HG02840 (cell line): ENCODE measurements around the gene PTN.
"Not testable (repeated sequence)": the region's sequence is repeated elsewhere in the genome, so short reads cannot be mapped to it uniquely, and the experiment has no call there.

Experiments
- ATAC-seq: cut with Tn5 transposase; IDR thresholded peaks from one replicate; pipeline ENCODE4 v1.9.1; 2021; ENCODE audit warnings: mild to moderate bottlenecking, moderate library complexity, moderate number of reproducible peaks; ENCODE audit not compliant: unreplicated experiment, low FRiP score

Gene PTN

DNA sequence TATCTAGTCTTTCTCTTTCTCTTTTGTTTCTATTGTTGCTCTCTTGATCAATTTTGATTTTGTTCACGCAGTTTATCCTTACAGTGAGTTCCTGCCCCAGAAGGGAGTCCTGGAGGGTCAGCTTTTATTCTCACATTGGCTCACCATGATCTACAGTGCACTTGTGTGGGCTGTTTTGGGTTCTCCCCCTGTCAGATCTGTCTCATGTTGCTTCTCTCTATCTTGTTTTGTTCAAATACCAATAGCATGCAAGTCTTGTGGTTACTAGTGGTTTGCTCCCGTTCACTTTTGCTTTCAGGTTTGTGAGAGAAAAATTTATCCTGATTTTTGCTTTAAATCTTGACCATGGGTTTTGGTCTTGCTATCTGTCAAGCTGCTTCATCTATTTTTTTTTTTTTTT lies 74.3 kb downstream of the PTN start:
- ATAC-seq = no peak

DNA sequence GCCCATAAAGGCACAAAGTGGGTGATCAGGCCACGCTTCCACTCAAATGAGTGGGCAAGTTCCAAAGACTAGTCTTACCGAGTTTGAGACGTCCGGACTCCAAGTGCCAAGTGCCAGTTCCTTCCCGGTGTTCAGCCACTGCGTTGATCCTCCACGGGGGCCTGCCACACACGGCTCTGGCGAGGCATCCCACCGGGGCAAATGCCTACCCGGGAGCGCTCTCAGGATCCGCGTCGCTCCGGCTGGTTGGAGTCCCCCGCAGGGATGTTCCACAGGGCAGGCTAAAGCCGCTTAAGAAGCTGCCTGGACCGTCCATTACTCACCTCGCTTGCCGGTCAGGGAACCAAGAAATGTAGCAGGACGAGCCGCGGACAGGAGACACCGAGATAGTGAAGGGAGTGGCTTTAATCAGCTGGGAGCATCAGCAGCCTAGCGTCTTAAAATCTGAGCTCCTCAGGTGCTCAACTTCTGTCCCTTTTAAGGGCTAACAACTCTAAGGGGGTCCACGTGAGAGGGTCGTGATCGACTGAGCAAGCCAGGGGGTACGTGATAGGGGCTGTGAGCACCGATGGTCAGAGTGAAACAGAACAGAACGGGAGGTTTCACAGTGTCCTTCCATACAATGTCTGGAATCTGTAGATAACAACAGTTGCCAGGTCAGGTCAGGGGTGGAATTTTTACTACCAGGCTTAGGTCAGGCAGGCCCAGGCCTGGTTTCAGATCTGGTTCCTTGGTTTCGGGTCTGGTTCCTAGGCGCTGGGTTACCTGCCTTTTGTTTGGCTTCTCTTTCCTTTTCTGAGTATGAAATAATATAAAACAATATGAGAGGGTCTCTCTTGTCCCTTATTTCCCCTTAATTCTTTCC lies 75.3 kb downstream of the PTN start:
- not testable (repeated sequence) for ATAC-seq

DNA sequence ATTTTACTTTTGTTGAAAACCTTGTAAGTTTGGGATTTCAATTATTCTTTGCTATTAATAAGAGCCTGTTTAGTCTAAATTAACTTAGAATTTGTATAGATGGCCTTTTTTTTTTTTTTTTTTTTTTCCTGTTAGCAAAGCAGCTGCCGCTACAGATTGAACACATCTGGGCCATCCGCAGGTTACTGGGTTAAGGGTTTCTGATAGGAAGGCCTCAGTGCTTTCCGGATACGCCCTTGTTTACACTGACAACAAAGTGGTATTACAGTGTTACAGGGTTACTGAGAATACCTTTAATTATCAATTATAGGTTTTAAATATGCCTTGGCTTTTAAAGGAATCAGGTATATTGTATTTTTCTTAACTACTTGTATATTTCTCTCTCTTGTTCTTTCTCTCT lies 76.8 kb downstream of the PTN start:
- no peak for ATAC-seq

DNA sequence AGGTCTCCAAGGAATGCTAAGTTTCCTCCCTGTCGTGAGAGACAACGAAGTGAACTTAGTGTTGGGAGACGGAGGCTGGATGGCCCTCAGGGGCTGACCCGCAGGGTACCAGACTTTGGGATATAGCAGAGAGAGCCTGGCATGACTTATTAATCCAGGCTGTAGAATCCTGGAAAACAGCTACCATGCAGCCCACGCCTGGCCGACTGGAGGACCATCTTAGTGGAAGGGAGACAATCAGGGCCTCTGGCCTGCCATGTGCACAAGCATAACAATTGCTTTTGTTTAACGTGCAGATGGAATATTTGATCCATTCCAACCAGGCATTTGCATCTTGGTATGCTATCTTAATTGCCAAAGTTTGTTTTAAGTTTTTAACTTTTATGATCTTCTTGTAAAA lies 78.1 kb downstream of the PTN start:
- ATAC-seq = not testable (repeated sequence)

DNA sequence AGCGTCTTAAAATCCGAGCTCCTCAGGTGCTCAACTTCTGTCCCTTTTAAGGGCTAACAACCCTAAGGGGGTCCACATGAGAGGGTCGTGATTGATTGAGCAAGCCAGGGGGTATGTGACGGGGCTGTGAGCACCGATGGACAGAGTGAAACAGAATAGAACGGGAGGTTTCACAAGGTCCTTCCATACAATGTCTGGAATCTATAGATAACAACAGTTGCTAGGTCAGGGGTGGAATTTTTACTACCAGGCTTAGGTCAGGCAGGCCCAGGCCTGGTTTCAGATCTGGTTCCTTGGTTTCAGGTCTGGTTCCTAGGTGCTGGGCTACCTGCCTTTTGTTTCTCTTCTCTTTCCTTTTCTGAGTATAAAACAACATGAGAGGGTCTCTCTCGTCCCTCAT lies 80.9 kb downstream of the PTN start:
- no peak for ATAC-seq

DNA sequence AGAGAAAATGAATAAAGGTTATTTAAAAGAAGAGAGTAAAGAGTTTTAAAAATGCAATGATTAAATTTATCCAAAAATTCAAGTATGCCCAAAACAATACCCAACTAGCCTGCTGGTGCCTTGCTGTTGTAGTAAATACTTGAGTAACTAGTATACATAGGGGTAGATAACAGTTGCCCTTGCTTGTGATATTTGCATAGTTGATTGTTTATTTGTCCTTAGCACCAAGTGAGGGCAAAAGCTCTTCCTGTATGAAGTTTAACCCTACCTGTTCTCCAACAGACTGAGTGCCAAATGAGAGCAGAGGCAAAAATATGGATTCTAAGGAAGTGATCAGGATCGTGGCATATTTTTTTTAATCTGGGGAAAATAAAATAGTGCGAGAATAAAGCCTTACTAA lies 85.0 kb downstream of the PTN start:
- no peak for ATAC-seq

DNA sequence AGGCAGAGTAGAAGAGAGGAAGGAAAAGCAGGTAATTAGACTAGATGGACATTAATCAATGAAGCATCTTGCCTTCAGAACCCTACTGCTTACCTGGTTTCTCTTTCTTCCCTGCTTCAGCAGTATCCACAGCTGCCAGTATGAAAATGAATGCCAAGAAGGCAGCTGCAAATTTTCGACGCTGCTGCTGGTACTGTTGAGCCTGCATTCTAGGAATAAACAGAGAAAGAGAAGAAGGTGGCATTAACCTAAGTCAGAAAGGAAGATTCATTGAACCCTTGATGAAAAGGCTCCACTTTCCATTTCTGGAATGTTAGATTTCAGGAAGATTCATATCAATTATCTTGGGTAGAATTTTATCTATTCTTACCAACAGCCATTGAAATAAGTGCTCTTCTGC lies 88.8 kb downstream of the PTN start:
- no peak for ATAC-seq

DNA sequence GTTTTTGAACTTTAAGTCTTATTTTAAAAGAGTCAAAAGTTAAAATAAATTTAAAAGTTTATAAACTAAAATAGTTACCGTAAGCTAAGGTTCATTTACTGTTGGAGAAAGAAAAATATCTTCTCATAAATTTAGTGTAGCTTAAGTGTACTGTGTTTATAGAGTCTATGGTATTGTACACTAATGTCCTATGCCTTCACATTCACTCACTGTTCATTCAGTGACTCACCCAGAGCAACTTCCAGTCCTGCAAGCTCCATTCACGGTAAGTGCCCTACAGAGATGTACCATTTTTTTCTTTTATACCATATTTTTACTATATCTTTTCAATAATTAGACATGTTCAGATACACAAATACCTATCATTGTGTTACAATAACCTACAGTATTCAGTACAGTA lies 97.6 kb downstream of the PTN start:
- ATAC-seq = no peak

DNA sequence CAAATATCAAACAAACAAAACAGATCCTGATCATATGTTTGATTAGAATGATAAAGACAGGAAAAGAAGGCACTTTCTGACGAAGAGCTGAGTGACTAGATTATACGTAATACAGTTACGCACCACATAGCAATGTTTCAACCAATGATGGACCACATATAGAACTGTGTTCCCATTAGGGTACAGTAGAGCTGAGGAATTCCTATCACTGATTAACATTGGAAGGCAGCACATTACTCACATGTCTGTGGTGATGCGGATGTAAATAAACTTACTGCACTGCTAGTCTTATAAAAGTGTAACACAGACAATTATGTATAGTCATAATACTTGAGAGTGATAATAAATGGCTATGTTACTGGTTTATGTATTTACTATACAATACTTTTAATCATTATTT lies 98.3 kb downstream of the PTN start:
- no peak for ATAC-seq

DNA sequence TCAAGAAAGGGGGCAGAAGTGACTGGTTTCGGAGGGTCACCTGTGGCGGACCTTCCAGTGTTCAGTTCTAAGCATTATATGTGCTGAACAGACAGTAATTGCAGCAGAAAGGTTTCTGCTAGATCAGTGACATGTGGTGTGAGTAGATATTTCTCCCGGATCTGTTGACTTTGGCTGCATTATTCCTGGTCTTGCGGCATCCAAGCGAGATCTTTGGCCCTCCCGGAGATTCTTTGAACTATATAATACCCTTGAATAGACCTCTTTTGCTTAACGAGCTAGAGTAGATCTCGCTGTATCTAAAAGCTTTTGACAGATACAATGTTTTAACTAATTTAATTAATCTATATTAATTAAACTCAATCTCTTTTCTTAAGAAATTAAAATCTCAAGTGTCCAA lies 99.8 kb downstream of the PTN start:
- no peak for ATAC-seq

DNA sequence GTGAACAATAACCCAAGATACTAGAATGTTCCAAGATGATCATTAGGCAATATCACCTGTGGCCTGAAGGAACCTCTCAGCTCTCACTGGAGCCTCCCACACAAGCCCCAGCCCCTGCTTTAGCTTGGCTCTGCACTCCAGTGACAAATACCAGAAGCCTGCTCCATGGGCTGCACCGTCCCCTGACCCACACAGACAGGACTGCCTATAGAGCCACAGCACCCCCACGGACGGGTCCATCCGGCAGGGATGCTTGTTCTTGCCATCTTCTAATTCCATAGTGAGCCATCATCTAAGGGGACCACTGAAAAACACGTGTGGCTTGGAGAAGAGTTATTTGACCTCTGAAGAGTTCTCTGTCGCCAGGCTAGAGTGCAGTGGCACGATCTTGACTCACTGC lies 100.9 kb downstream of the PTN start:
- no peak for ATAC-seq

DNA sequence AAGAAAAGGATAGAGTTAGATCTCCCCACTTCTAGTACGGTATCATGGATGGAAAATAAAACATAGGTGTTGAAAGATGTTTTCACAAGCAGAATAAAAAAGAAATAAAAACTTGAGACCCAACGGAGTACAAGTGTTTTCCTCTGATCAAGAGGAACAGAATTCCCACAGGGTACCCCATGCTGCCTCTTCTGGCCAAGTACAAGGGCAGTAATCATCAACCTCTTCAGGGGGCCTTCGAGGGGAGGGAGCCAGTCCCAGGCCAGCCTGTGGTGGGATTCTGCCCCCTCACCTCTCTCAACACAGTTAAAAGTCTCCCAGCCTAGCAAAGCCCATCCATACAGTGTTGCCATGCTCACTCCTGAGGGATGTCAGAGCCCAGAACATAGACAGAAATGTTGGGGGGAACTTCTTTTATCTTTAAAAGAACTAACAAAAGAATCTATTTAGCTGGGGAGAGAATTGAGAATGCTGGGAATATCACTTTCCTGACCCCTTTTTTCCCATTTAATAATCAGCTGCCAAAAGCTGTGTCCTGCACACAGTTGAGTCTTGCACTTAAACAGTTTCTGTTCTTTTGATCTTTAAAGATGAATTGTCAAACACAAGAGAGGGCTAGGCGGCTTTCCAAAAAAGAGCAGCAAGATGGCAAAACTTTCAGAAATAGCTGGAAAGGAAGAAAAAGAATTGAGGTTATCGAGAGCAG lies 101.7 kb downstream of the PTN start:
- ATAC-seq = no peak

DNA sequence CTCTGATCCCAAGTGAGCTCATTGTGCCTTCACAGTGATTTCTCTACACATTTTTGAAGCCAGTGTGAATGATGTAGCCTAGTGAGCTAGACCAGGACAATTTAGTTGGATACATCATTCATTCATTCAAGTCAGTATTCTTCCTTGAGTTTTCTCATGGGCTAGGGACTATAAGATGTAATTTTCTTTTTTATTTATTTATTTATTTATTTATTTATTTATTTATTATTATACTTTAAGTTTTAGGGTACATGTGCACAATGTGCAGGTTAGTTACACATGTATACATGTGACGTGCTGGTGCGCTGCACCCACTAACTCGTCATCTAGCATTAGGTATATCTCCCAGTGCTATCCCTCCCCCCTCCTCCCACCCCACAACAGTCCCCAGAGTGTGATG lies 104.3 kb downstream of the PTN start:
- not testable (repeated sequence) for ATAC-seq

DNA sequence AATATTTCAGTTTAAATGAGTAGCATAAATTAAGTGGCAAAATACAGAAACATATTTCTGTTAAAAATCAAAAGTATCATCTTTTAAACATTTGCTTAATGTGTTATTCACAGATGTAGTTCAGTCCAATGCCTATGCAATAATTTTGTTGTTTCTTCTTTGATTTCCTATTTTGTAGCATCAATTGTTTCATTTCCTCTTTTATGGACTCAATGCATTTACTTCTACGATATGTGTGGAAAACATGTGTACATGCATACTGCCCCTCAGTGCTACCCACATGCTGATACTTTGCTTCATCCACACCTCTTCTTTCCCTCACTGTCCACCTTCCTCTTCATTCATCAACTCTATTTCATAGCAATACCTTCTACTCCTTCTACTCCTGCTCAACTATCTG lies 108.1 kb downstream of the PTN start:
- ATAC-seq = no peak

DNA sequence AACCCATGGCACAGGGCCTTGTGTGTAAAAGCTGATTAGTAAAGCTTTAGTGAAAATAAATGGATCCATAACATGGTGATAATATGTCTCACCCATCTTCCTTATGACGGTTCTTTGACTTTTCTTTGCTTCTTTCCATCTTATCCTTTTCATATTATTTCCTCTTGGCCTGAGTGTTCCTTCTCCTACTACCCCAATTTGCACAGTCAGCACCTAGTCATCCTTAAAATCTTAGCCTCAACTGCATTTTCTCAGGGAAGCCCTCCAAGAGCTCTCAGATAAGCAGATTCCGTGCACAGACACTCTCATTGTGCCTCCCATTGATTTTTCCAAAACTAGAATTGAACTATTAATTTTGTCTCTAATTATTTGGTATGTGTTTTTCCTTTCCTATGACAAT lies 112.4 kb downstream of the PTN start:
- no peak for ATAC-seq

DNA sequence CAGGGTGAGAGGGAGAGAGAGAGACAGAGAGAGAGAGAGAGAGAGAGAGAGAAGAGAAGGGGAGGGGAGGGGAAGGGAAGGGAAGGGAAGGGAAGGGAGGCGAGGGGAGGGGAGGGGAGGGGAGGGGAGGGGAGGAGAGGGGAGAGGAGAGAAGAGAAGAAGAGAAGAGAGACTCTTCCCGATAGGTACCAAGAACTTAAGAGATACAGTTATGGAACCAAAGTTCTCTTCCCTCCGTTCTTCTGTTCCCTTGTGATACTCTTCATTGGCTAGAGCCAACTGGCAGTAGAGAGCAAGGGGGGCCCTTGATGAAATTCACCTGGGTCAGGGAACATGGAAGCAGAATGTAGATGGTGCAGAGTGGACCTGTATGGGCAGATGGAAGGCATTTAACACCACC lies 122.1 kb downstream of the PTN start:
- no peak for ATAC-seq

DNA sequence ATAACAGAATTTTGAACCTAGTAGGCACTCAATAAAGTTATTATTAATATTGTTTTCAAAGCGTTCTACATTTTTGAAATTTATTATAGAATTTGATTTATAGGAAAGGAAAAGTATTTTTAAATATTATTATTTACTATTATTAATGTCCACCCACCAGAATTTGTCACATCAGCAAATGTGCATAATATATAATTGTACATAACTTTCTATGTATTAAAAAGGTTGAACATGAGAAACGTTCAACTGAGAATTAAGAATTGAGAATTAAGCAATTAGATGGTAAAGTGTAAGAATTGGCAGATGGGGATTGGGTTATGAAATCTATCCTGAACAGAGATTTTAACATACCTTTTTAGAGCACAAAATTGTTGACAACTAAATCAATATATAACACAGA lies 129.8 kb downstream of the PTN start:
- ATAC-seq = no peak

DNA sequence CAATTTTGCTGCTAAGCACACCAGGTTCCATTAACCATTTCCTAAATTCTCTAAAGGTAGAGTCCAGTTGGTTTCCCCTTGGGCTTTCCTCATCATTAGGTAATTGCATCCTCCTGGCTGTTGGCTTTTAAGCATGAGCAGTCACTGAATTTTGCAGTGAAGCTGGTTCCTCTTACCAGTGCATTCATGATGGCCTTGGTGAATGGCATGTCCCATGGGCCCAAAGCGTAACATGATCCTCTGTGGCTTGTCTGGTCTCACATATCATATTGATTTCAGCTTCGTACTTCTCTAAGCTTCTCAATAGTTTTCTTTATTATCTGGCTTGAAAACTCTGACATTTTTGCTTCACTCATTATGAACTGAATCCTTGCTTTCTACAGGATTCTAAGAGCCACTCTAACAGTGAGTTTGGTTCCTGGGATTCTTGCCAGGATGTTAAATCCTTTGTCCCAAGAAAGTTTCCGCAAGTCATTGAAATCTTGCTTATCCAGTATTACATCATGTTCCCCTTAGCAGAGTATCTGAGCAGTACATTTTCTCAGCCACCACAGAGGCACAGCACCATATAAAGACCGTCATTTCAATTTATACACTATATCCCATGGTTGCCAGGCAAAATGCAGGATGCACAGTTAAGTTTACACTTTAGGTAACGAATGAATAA lies 134.2 kb downstream of the PTN start:
- no peak for ATAC-seq

DNA sequence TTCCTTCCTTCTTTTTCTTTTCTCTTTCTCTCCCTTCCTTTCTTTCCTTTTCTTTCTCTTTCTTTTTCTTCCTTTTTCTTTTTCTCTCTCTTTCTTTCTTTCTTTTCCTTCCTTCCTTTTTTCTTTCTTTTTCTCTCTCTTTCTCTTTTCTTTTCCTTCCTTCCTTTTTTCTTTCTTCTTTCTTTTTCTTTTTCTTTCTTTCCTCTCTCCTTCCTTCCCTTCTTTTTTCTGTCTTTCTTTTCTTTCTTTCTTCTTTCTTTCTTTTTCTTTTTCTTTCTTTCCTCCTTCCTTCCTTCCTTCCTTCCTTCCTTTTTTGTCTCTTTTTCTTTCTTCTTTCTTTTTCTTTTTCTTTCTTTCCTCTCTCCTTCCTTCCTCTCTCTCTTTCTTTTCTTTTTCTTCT lies 136.8 kb downstream of the PTN start:
- ATAC-seq = no peak

DNA sequence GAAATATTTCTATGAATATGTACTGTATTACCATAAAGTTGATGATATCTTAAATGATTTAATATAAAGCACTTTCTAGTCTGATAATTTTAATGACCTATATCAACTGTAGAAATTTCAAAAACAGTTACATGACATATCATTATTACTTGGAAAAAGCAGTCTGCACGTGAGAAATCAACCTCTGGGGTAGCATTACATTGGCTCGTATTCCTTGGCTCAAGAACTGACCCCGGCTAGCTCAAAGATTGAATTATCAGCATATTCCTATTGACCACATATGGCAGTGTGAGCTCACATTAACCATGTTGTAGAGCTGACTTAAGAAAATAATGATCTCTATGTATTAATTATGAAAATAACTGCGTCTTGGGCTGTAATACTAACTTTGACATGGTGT lies 139.3 kb downstream of the PTN start:
- no peak for ATAC-seq

DNA sequence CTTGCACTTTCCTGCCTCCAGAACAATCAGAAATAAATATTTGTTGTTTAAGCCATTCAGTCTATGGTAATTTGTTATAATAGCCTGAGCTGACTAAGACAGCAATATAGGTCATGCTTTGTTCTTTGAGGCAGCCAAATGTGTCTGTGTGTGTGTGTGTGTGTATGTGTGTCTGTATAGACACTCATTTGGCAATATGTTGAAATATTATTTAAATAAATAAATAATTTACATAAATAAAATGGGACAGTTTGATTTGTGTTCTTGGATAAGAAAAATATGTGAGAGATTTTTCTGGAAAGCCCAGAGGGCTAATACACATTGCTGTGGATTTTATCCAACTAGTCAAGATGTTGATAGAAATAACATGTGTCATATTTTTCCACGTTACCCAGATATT lies 140.2 kb downstream of the PTN start:
- ATAC-seq = no peak

DNA sequence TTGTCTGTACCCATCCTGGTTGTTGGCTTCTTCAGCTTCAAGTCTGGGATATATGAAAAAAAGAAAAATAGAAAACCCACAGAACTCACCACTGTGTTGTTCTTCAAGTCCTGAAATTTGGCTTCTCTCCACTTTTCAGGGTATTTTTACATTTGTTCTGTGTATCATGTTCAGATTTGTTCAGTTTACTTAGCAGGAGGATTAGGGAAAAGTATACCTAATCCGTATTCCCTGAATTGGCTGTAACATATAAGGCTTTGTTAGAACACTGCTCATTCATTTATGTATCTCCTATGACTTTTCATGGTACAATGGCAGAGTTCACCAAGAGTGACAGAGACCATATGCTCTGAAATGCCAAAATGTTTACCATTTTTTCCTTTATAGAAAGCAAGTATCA lies 146.9 kb downstream of the PTN start:
- no peak for ATAC-seq
